ENCODE results near the gene RBM38.

RBM38 gene

GRCh38 chr20:57437672-57438330, 46.6 kb downstream of the RBM38 start:
- H2AK5ac ChIP-seq (ENCODE audit: low read length, severe bottlenecking): no peak overlapping the region
- no peak overlapping the region for H2BK5ac ChIP-seq (ENCODE audit: low read depth, low read length, poor library complexity, severe bottlenecking)
- H3K79me1 ChIP-seq (replicated peaks; ENCODE audit: low read length, poor library complexity, severe bottlenecking): no peaks in the 10 kb centered on the region
- H3K9me3 ChIP-seq (ENCODE audit: control insufficient read depth, low read length): peaks cover 3% of the 10 kb centered on the region
- H3K27me3 ChIP-seq (ENCODE audit: control insufficient read depth in 1 of 2, insufficient read depth in 1 of 2, low read length in 2 of 2): peaks cover 18 to 24% of the 10 kb centered on the region in 2 experiments
- H4K8ac ChIP-seq (ENCODE audit: low read length): no peak overlapping the region
- H3K4ac ChIP-seq (ENCODE audit: low read depth in 1 of 2, low read length in 2 of 2): no peak overlapping the region
- no peak overlapping the region for H2BK120ac ChIP-seq (ENCODE audit: low read depth, low read length)
- no peak overlapping the region for H4K91ac ChIP-seq (ENCODE audit: low read length)
- H2AFZ ChIP-seq (ENCODE audit: low read depth, low read length): no peak overlapping the region
- no peak overlapping the region for H3K23ac ChIP-seq (ENCODE audit: low read length in 2 of 2)
- H3K4me2 ChIP-seq (ENCODE audit: low read length, poor library complexity, severe bottlenecking): no peak overlapping the region
- H2BK12ac ChIP-seq (ENCODE audit: low read length in 2 of 2): no peak overlapping the region
- H3K4me3 ChIP-seq (ENCODE audit: insufficient read depth in 1 of 2, low read depth in 1 of 2, low read length in 2 of 2): no peak overlapping the region
- H2BK15ac ChIP-seq (ENCODE audit: low read depth, poor library complexity, severe bottlenecking): no peak overlapping the region
- 86% methylated on average over 16 of the region's 18 CpGs for WGBS
- H3K14ac ChIP-seq (ENCODE audit: low read length in 2 of 2): no peak overlapping the region
- H3K4me1 ChIP-seq (ENCODE audit: control insufficient read depth, insufficient read depth, low read depth, low read length): peaks cover 16% of the 10 kb centered on the region
- no peak overlapping the region for H3K18ac ChIP-seq (ENCODE audit: low read depth in 1 of 2, low read length in 2 of 2)
- H3K9ac ChIP-seq (ENCODE audit: low read length): no peak overlapping the region
- no peak overlapping the region for H3K27ac ChIP-seq (ENCODE audit: low read length, poor library complexity, severe bottlenecking)
- DNase-seq: no peak
- no peaks in the 10 kb centered on the region for H3K36me3 ChIP-seq (ENCODE audit: control insufficient read depth in 1 of 2, insufficient read depth in 2 of 2, low read depth in 1 of 2, low read length in 2 of 2)

- Histone ChIP-seq H3K4ac (ENCODE audit: low read depth in 1 of 2, low read length in 2 of 2) (no peak overlapping the region), H2BK15ac (ENCODE audit: low read depth, poor library complexity, severe bottlenecking) (no peak overlapping the region), H3K4me1 (ENCODE audit: control insufficient read depth, insufficient read depth, low read depth, low read length) (peaks cover 14% of the 10 kb centered on the region), H2BK120ac (ENCODE audit: low read depth, low read length) (no peak overlapping the region), H2BK12ac (ENCODE audit: low read length in 2 of 2) (no peak overlapping the region), H3K27ac (ENCODE audit: low read length, poor library complexity, severe bottlenecking) (no peak overlapping the region), H3K4me3 (ENCODE audit: insufficient read depth in 1 of 2, low read depth in 1 of 2, low read length in 2 of 2) (no peak overlapping the region), H4K8ac (ENCODE audit: low read length) (no peak overlapping the region), H3K9ac (ENCODE audit: low read length) (no peak overlapping the region), H2AFZ (ENCODE audit: low read depth, low read length) (no peak overlapping the region), H3K23ac (ENCODE audit: low read length in 2 of 2) (no peak overlapping the region), H3K79me1 (replicated peaks; ENCODE audit: low read length, poor library complexity, severe bottlenecking) (no peaks in the 10 kb centered on the region), H2AK5ac (ENCODE audit: low read length, severe bottlenecking) (no peak overlapping the region), H2BK5ac (ENCODE audit: low read depth, low read length, poor library complexity, severe bottlenecking) (no peak overlapping the region), H3K18ac (ENCODE audit: low read depth in 1 of 2, low read length in 2 of 2) (no peak overlapping the region), H3K27me3 (ENCODE audit: control insufficient read depth in 1 of 2, insufficient read depth in 1 of 2, low read length in 2 of 2) (peaks cover 20 to 24% of the 10 kb centered on the region in 2 experiments), H4K91ac (ENCODE audit: low read length) (no peak overlapping the region), H3K4me2 (ENCODE audit: low read length, poor library complexity, severe bottlenecking) (no peak overlapping the region), H3K36me3 (ENCODE audit: control insufficient read depth in 1 of 2, insufficient read depth in 2 of 2, low read depth in 1 of 2, low read length in 2 of 2) (no peaks in the 10 kb centered on the region), H3K14ac (ENCODE audit: low read length in 2 of 2) (no peak overlapping the region), H3K9me3 (ENCODE audit: control insufficient read depth, low read length) (peaks cover 3% of the 10 kb centered on the region)
- no peak for DNase-seq
- WGBS: 78% methylated on average over 5 of the region's 5 CpGs
Observed at GRCh38 chr20:57438552-57438951, 47.4 kb downstream of the RBM38 start.

GRCh38 chr20:57439432-57439831, 48.2 kb downstream of the RBM38 start:
- Histone ChIP-seq H3K23ac (ENCODE audit: low read length in 2 of 2) (no peak overlapping the region), H2BK15ac (ENCODE audit: low read depth, poor library complexity, severe bottlenecking) (no peak overlapping the region), H3K9me3 (ENCODE audit: control insufficient read depth, low read length) (peaks cover 3% of the 10 kb centered on the region), H3K14ac (ENCODE audit: low read length in 2 of 2) (no peak overlapping the region), H4K91ac (ENCODE audit: low read length) (no peak overlapping the region), H3K4me3 (ENCODE audit: insufficient read depth in 1 of 2, low read depth in 1 of 2, low read length in 2 of 2) (no peak overlapping the region), H2AFZ (ENCODE audit: low read depth, low read length) (no peak overlapping the region), H2BK12ac (ENCODE audit: low read length in 2 of 2) (no peak overlapping the region), H3K27me3 (ENCODE audit: control insufficient read depth in 1 of 2, insufficient read depth in 1 of 2, low read length in 2 of 2) (peaks cover 18 to 24% of the 10 kb centered on the region in 2 experiments), H3K27ac (ENCODE audit: low read length, poor library complexity, severe bottlenecking) (no peak overlapping the region), H3K18ac (ENCODE audit: low read depth in 1 of 2, low read length in 2 of 2) (no peak overlapping the region), H2BK120ac (ENCODE audit: low read depth, low read length) (no peak overlapping the region), H3K4me2 (ENCODE audit: low read length, poor library complexity, severe bottlenecking) (no peak overlapping the region), H2BK5ac (ENCODE audit: low read depth, low read length, poor library complexity, severe bottlenecking) (no peak overlapping the region), H3K36me3 (ENCODE audit: control insufficient read depth in 1 of 2, insufficient read depth in 2 of 2, low read depth in 1 of 2, low read length in 2 of 2) (no peaks in the 10 kb centered on the region), H2AK5ac (ENCODE audit: low read length, severe bottlenecking) (no peak overlapping the region), H3K79me1 (replicated peaks; ENCODE audit: low read length, poor library complexity, severe bottlenecking) (no peaks in the 10 kb centered on the region), H3K9ac (ENCODE audit: low read length) (no peak overlapping the region), H3K4ac (ENCODE audit: low read depth in 1 of 2, low read length in 2 of 2) (no peak overlapping the region), H3K4me1 (ENCODE audit: control insufficient read depth, insufficient read depth, low read depth, low read length) (peaks cover 11% of the 10 kb centered on the region), H4K8ac (ENCODE audit: low read length) (no peak overlapping the region)
- no peak for DNase-seq
- 83% methylated on average over 6 of the region's 6 CpGs for WGBS

GRCh38 chr20:57439993-57440392, 48.8 kb downstream of the RBM38 start:
- no peak overlapping the region for H2BK15ac ChIP-seq (ENCODE audit: low read depth, poor library complexity, severe bottlenecking)
- 92% methylated on average over 7 of the region's 7 CpGs for whole genome bisulfite sequencing

More at GRCh38 chr20:57439993-57440392, 48.8 kb downstream of the RBM38 start:
- Histone ChIP-seq H3K18ac (ENCODE audit: low read depth in 1 of 2, low read length in 2 of 2) (no peak overlapping the region), H4K91ac (ENCODE audit: low read length) (no peak overlapping the region), H3K4me1 (ENCODE audit: control insufficient read depth, insufficient read depth, low read depth, low read length) (peaks cover 11% of the 10 kb centered on the region), H3K27me3 (ENCODE audit: control insufficient read depth in 1 of 2, insufficient read depth in 1 of 2, low read length in 2 of 2) (peaks cover 13 to 18% of the 10 kb centered on the region in 2 experiments), H3K4me3 (ENCODE audit: insufficient read depth in 1 of 2, low read depth in 1 of 2, low read length in 2 of 2) (no peak overlapping the region), H3K27ac (ENCODE audit: low read length, poor library complexity, severe bottlenecking) (no peak overlapping the region), H4K8ac (ENCODE audit: low read length) (no peak overlapping the region), H3K4me2 (ENCODE audit: low read length, poor library complexity, severe bottlenecking) (no peak overlapping the region), H3K79me1 (replicated peaks; ENCODE audit: low read length, poor library complexity, severe bottlenecking) (no peaks in the 10 kb centered on the region), H2AFZ (ENCODE audit: low read depth, low read length) (no peak overlapping the region), H3K9ac (ENCODE audit: low read length) (peak overlapping the region; percentile 77), H2BK12ac (ENCODE audit: low read length in 2 of 2) (no peak overlapping the region), H3K23ac (ENCODE audit: low read length in 2 of 2) (no peak overlapping the region), H3K14ac (ENCODE audit: low read length in 2 of 2) (no peak overlapping the region), H2AK5ac (ENCODE audit: low read length, severe bottlenecking) (no peak overlapping the region), H2BK120ac (ENCODE audit: low read depth, low read length) (no peak overlapping the region), H2BK5ac (ENCODE audit: low read depth, low read length, poor library complexity, severe bottlenecking) (no peak overlapping the region), H3K9me3 (ENCODE audit: control insufficient read depth, low read length) (peaks cover 3% of the 10 kb centered on the region), H3K4ac (ENCODE audit: low read depth in 1 of 2, low read length in 2 of 2) (no peak overlapping the region), H3K36me3 (ENCODE audit: control insufficient read depth in 1 of 2, insufficient read depth in 2 of 2, low read depth in 1 of 2, low read length in 2 of 2) (no peaks in the 10 kb centered on the region)
- no peak for DNase-seq

All from mesenchymal stem cell (in vitro differentiated cells and primary cell).